SU-DHL-6 (cell line): ENCODE measurements around the gene SUN5.

ENCODE experiments used
- EZH2phosphoT487 ChIP-seq: fragments of 200-600 bp; sonication (generic), shearing (Covaris generic); conservative IDR thresholded peaks from 2 replicates; pipeline ENCODE4 v1.6.1; 2018; ENCODE audit warnings: mild to moderate bottlenecking, antibody characterized with exemption, low read length, moderate library complexity, mixed read lengths
- TF ChIP-seq, protein P1 (sequence below): fragments of 200-600 bp; sonication (generic); IDR thresholded peaks from one replicate; pipeline ENCODE4 v1.5.1; 2017; ENCODE audit warnings: antibody characterized with exemption, mild to moderate bottlenecking, low read length, moderate library complexity; ENCODE audit not compliant: insufficient read depth, poor library complexity, severe bottlenecking

DNA sequence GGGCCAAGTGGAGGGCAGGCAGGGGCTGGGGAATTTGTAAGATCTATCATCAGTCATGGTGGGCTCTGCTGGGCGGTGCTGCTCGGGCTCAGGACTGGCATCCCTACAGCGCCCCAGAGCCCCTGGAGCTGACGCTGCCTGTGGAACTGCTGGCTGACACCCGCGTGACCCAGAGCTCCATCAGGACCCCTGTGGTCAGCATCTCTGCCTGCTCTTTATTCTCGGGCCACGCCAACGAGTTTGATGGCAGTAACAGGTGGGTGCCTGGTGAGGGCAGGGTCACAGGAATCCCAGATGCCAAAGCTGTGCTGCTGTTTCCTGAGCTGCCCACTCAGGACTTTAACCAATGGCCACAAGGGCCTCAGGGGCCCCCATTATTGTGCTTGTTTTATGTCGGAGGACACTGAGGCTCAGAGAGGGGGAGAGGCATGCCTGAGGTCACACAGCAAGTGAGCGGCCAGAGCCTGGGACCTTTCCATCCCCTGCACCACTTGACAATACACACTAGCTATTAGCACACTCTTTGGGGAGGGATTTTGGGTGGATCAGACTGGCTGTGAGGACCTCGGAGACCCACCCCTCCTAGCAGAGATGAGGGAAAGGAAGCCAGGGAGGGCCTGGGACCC, 9.6 kb upstream of the SUN5 start:
- TF ChIP-seq, protein P1, sequence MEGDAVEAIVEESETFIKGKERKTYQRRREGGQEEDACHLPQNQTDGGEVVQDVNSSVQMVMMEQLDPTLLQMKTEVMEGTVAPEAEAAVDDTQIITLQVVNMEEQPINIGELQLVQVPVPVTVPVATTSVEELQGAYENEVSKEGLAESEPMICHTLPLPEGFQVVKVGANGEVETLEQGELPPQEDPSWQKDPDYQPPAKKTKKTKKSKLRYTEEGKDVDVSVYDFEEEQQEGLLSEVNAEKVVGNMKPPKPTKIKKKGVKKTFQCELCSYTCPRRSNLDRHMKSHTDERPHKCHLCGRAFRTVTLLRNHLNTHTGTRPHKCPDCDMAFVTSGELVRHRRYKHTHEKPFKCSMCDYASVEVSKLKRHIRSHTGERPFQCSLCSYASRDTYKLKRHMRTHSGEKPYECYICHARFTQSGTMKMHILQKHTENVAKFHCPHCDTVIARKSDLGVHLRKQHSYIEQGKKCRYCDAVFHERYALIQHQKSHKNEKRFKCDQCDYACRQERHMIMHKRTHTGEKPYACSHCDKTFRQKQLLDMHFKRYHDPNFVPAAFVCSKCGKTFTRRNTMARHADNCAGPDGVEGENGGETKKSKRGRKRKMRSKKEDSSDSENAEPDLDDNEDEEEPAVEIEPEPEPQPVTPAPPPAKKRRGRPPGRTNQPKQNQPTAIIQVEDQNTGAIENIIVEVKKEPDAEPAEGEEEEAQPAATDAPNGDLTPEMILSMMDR: no peak
- TF ChIP-seq EZH2phosphoT487: no peak
